HCT116 (cell line): Measurements from ENCODE around the gene AOAH. TPM values are rescaled to one million over a fixed set of nuclear protein-coding genes. Genes with fewer than 3 reads are reported as not detected.

Experiments
- ATAC-seq: fragments of 200-7000 bp; cut with Tn5 transposase; 2 replicates; pipeline ENCODE4 v1.9.1; 2020; ENCODE audit warnings: mild to moderate bottlenecking, moderate library complexity
- BruUV-seq: library from RNA; stranded (reverse); fragments of 400-500 nt; replicated peaks from 2 replicates; lab custom pipeline; 2021; lab: Mats Ljungman, UMichigan
- CTCF ChIA-PET: fragments of 300-600 bp; sonication (Branson Sonifier 250); formaldehyde crosslinking; loops from one replicate; lab custom pipeline; 2021; ENCODE audit warnings: antibody characterized with exemption; lab: Charles Lee
- POLR2A ChIA-PET: fragments of 300-600, 350-600 bp; sonication (Branson Sonifier 250); formaldehyde crosslinking; loops from one replicate; lab custom pipeline; 2021; ENCODE audit warnings: antibody characterized with exemption; lab: Charles Lee
- RAD21 ChIA-PET, 2 experiments: fragments of 300-600 bp; sonication (Branson Sonifier 250); formaldehyde crosslinking; loops; one replicate each; lab custom pipeline; 2023; ENCODE audit warnings: low total read pairs in 2 of 2; ENCODE audit not compliant: uncharacterized antibody in 2 of 2, unreplicated experiment in 2 of 2, low non-redundant PET in 1 of 2; lab: Charles Lee
- DNase-seq: peaks from one replicate; pipeline ENCODE4 v3.0.0-alpha.2; 2010; ENCODE audit warnings: low read depth, low spot score
- H2AFZ ChIP-seq: fragments of 200-600 bp; shearing (Covaris generic), sonication (generic); 2 replicates; pipeline ENCODE4 v1.6.1; 2017; ENCODE audit warnings: low read depth, mixed run types, mixed read lengths, antibody characterized with exemption, low read length; ENCODE audit not compliant: poor library complexity, severe bottlenecking
- H3K27ac ChIP-seq: 2 replicates; pipeline ENCODE4 v1.5.1; 2012; ENCODE audit warnings: low read depth, low read length
- H3K27me3 ChIP-seq: fragments of 200-600 bp; sonication (generic); 2 replicates; pipeline ENCODE4 v1.6.1; 2016; ENCODE audit warnings: mixed run types, low read length, mixed read lengths; ENCODE audit not compliant: insufficient read depth
- H3K36me3 ChIP-seq, 2 experiments: fragments of 200-500 bp in 1 of 2; fragments of 200-600 bp in 1 of 2; sonication (Bioruptor generic) in 1 of 2; sonication (generic) in 1 of 2; 2 replicates each; pipeline versions ENCODE4 v1.5.1 to v1.6.1; 2014 to 2016; ENCODE audit warnings: low read length in 2 of 2, inconsistent platforms in 1 of 2, mixed read lengths in 1 of 2, mixed run types in 1 of 2; ENCODE audit not compliant: insufficient read depth in 2 of 2, control insufficient read depth in 1 of 2
- H3K4me1 ChIP-seq, 2 experiments: fragments of 200-600 bp in 1 of 2; sonication (generic) in 1 of 2; 2 replicates each; pipeline versions ENCODE4 v1.5.1 to v1.6.1; 2012 to 2017; ENCODE audit warnings: low read length in 2 of 2, inconsistent platforms in 1 of 2, mild to moderate bottlenecking in 1 of 2, mixed read lengths in 1 of 2, mixed run types in 1 of 2, moderate library complexity in 1 of 2; ENCODE audit not compliant: insufficient read depth in 2 of 2, control insufficient read depth in 1 of 2
- H3K4me2 ChIP-seq: fragments of 200-600 bp; sonication (generic); 2 replicates; pipeline ENCODE4 v1.6.1; 2017; ENCODE audit warnings: mixed run types, low read length, mixed read lengths
- H3K4me3 ChIP-seq, 2 experiments: fragments of 200-600 bp in 1 of 2; sonication (generic) in 1 of 2; replicated peaks in 1 of 2; 2 replicates each; pipeline ENCODE4 v1.5.1; 2011 to 2016; ENCODE audit warnings: low read length in 2 of 2, control low read depth in 1 of 2, low read depth in 1 of 2, mild to moderate bottlenecking in 1 of 2, mixed read lengths in 1 of 2, mixed run types in 1 of 2
- H3K79me2 ChIP-seq: fragments of 200-600 bp; sonication (generic); 2 replicates; pipeline ENCODE4 v1.6.1; 2017; ENCODE audit warnings: mild to moderate bottlenecking, mixed run types, low read length, moderate library complexity, mixed read lengths; ENCODE audit not compliant: insufficient read depth
- H3K9ac ChIP-seq: fragments of 200-600 bp; sonication (generic); 2 replicates; pipeline ENCODE4 v1.6.1; 2016; ENCODE audit warnings: low read length, mixed read lengths
- H3K9me2 ChIP-seq: fragments of 200-600 bp; sonication (generic), shearing (Covaris generic); 2 replicates; pipeline ENCODE4 v1.6.1; 2017; ENCODE audit warnings: mixed run types, mild to moderate bottlenecking, moderate library complexity; ENCODE audit not compliant: insufficient read depth
- H3K9me3 ChIP-seq, 2 experiments: fragments of 200-500 bp in 1 of 2; fragments of 200-600 bp in 1 of 2; sonication (Bioruptor generic) in 1 of 2; sonication (generic) in 1 of 2; 2 replicates each; pipeline ENCODE4 v1.6.1; 2014 to 2017; ENCODE audit warnings: low read length in 2 of 2, mixed read lengths in 2 of 2, inconsistent platforms in 1 of 2, low read depth in 1 of 2, mild to moderate bottlenecking in 1 of 2, mixed run types in 1 of 2, moderate library complexity in 1 of 2; ENCODE audit not compliant: control insufficient read depth in 1 of 2, insufficient read depth in 1 of 2
- H4K20me1 ChIP-seq: fragments of 200-600 bp; sonication (generic), shearing (Covaris generic); 2 replicates; pipeline ENCODE4 v1.6.1; 2017; ENCODE audit warnings: mixed run types, mild to moderate bottlenecking, moderate library complexity; ENCODE audit not compliant: insufficient read depth
- CTCF ChIP-seq, 3 experiments: fragments of 200-600 bp in 1 of 3; sonication (generic) in 1 of 3; IDR thresholded peaks in 2 of 3; conservative IDR thresholded peaks in 1 of 3; 2 replicates each; pipeline ENCODE4 v1.5.1; 2012 to 2017; ENCODE audit warnings: low read depth in 2 of 3, low read length in 2 of 3, antibody characterized with exemption in 1 of 3, borderline replicate concordance in 1 of 3, control low read depth in 1 of 3, mild to moderate bottlenecking in 1 of 3, mixed read lengths in 1 of 3, mixed run types in 1 of 3, moderate library complexity in 1 of 3; ENCODE audit not compliant: insufficient read depth in 1 of 3
- ELF1 ChIP-seq: IDR thresholded peaks from 2 replicates; pipeline ENCODE4 v1.6.1; 2012; ENCODE audit warnings: low read depth, borderline replicate concordance
- EZH2phosphoT487 ChIP-seq: fragments of 200-600 bp; IDR thresholded peaks from 2 replicates; pipeline ENCODE4 v1.6.1; 2018; ENCODE audit warnings: antibody characterized with exemption, borderline replicate concordance
- JUND ChIP-seq: IDR thresholded peaks from 2 replicates; pipeline ENCODE4 v1.6.1; 2012
- POLR2A ChIP-seq: IDR thresholded peaks from 2 replicates; pipeline ENCODE4 v1.7.0; 2011; ENCODE audit warnings: borderline replicate concordance; ENCODE audit not compliant: insufficient read depth, insufficient read length; ENCODE audit errors: extremely low read depth
- POLR2AphosphoS5 ChIP-seq: IDR thresholded peaks from 2 replicates; pipeline ENCODE4 v1.6.1; 2011; ENCODE audit warnings: mild to moderate bottlenecking, low read depth, low read length, moderate library complexity
- intact Hi-C: fragments of 100-400 bp; cut with micrococcal nuclease; formaldehyde crosslinking; loops from 2 replicates; pipeline ENCODE4 v1.10.0; 2022
- total RNA-seq: library from RNA; stranded (reverse); gene quantifications from one replicate; pipeline ENCODE4 v1.2.1, GENCODE V29; 2021; ENCODE audit not compliant: unreplicated experiment
- TF ChIP-seq, protein P1 (sequence below): IDR thresholded peaks from 2 replicates; pipeline ENCODE4 v1.6.1; 2011; ENCODE audit warnings: mild to moderate bottlenecking, low read length, moderate library complexity; ENCODE audit not compliant: insufficient replicate concordance; ENCODE audit errors: extremely low read depth

The AOAH gene
- total RNA-seq, 1 experiment from 2014 or later = 1.1 TPM

GRCh38 chr7:36736090-36736898 is 12.0 kb upstream of the AOAH start:
- Histone ChIP-seq H3K9me3 (no peaks in the 10 kb centered on the region), H3K9me2 (no peaks in the 10 kb centered on the region), H3K27ac (no peak overlapping the region), H3K4me3 (no peak overlapping the region), H3K4me2 (no peak overlapping the region), H2AFZ (no peak overlapping the region), H3K4me1 (no peaks in the 10 kb centered on the region), H3K36me3 (no peaks in the 10 kb centered on the region), H3K9ac (no peak overlapping the region), H4K20me1 (no peaks in the 10 kb centered on the region), H3K27me3 (no peaks in the 10 kb centered on the region; the same call in 1 of the 2 replicates), H3K79me2 (no peaks in the 10 kb centered on the region)
- ATAC-seq (no peak), DNase-seq (no peak)
- BruUV-seq = no TSS peak
- intact Hi-C loops = no loop called here
- RAD21 ChIA-PET = no interaction called here
- POLR2A ChIA-PET = no interaction called here
- CTCF ChIA-PET = no interaction called here
- TF ChIP-seq JUND (no peak), POLR2A (no peak), POLR2AphosphoS5 (no peak), ELF1 (no peak), CTCF (IDR thresholded peaks at IDR 0.05 in 2 of 3, conservative IDR thresholded peaks at IDR 0.05 in 1 of 3; ENCODE audit: borderline replicate concordance in 1 of 3, insufficient read depth in 1 of 3, low read depth in 2 of 3, low read length in 2 of 3) (no peak), EZH2phosphoT487 (no peak)
- TF ChIP-seq, protein P1, sequence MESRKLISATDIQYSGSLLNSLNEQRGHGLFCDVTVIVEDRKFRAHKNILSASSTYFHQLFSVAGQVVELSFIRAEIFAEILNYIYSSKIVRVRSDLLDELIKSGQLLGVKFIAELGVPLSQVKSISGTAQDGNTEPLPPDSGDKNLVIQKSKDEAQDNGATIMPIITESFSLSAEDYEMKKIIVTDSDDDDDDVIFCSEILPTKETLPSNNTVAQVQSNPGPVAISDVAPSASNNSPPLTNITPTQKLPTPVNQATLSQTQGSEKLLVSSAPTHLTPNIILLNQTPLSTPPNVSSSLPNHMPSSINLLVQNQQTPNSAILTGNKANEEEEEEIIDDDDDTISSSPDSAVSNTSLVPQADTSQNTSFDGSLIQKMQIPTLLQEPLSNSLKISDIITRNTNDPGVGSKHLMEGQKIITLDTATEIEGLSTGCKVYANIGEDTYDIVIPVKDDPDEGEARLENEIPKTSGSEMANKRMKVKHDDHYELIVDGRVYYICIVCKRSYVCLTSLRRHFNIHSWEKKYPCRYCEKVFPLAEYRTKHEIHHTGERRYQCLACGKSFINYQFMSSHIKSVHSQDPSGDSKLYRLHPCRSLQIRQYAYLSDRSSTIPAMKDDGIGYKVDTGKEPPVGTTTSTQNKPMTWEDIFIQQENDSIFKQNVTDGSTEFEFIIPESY = no peak
- TF ChIP-seq, all 23 proteins: peak for 0
